ENCODE results near the gene WFDC2. TPM values are rescaled to one million over a fixed set of nuclear protein-coding genes. Genes with fewer than 3 reads are reported as not detected.

The WFDC2 gene
- total and polyA plus RNA-seq, 2 of the 8 experiments (the other 6 are each of a cell fraction or from before 2014, with no cell fraction given) = 77.9 to 137 TPM

- TF ChIP-seq USF2 (IDR thresholded peaks at IDR 0.05; ENCODE audit: low read length) (no peak), JUND (IDR thresholded peaks at IDR 0.05; ENCODE audit: low read length) (no peak), ATF3 (IDR thresholded peaks at IDR 0.05; ENCODE audit: insufficient read depth, low read depth, low read length) (no peak), NANOG (IDR thresholded peaks at IDR 0.05; ENCODE audit: insufficient read depth, low read depth, low read length, poor library complexity, severe bottlenecking) (no peak), KDM4A (IDR thresholded peaks at IDR 0.05; ENCODE audit: low read depth, low read length, severe bottlenecking) (no peak), CEBPB (IDR thresholded peaks at IDR 0.05; ENCODE audit: low read depth, low read length) (no peak)
Measured at GRCh38 chr20:45500022-45500421, 30.5 kb downstream of the WFDC2 start (continued).

Measured in H1 (cell line).